Neural cell (in vitro differentiated cells): ENCODE results near the gene RYR3.

Experiments used
- EP300 ChIP-seq: fragments of 450-650 bp; conservative IDR thresholded peaks from 2 replicates; pipeline ENCODE4 v1.6.1; 2014; ENCODE audit warnings: antibody characterized with exemption, mild to moderate bottlenecking, moderate library complexity; ENCODE audit not compliant: poor library complexity, severe bottlenecking
- EZH2 ChIP-seq: fragments of 200-600, 300-800 bp; shearing (Covaris generic), sonication (generic); IDR thresholded peaks from 2 replicates; pipeline ENCODE4 v1.6.1; 2014; ENCODE audit warnings: antibody characterized with exemption, low read length, borderline replicate concordance, mild to moderate bottlenecking; ENCODE audit not compliant: insufficient read depth, poor library complexity, severe bottlenecking
- POLR2AphosphoS5 ChIP-seq: IDR thresholded peaks from 2 replicates; pipeline ENCODE4 v1.6.1; 2012
- RAD21 ChIP-seq: fragments of 450-650 bp; conservative IDR thresholded peaks from 2 replicates; pipeline ENCODE4 v1.6.1; 2014; ENCODE audit warnings: antibody characterized with exemption, mild to moderate bottlenecking, moderate library complexity
- TAF1 ChIP-seq: IDR thresholded peaks from 2 replicates; pipeline ENCODE4 v1.6.1; 2012; ENCODE audit warnings: low read depth
- TF ChIP-seq, protein P1 (sequence below): fragments of 450-650 bp; IDR thresholded peaks from 2 replicates; pipeline ENCODE4 v1.5.1; 2014; ENCODE audit warnings: antibody characterized with exemption, mild to moderate bottlenecking, moderate library complexity; ENCODE audit not compliant: poor library complexity, severe bottlenecking
- TF ChIP-seq, protein P2 (sequence below): IDR thresholded peaks from 2 replicates; pipeline ENCODE4 v1.6.1; 2012; ENCODE audit warnings: borderline replicate concordance

DNA sequence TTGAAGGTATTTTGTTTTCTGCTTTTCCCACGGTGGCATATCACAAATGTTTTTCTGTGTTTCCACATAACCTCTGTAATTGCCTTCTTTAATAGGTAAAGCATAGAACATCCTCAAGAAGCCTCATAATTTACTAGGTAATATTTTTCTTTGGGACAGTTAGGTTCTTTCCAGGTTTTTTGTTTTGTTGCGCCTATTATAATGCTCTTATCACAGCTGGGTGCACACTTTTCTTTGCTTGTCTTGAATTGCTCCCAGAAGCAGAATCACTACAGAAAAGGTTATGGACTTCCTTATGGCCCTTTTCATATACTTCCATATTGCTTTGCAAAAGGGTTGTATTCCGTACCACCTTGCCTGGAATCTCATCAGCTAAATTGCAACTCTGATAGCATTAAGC lies 213.5 kb downstream of the RYR3 start:
- TF ChIP-seq, protein P1, sequence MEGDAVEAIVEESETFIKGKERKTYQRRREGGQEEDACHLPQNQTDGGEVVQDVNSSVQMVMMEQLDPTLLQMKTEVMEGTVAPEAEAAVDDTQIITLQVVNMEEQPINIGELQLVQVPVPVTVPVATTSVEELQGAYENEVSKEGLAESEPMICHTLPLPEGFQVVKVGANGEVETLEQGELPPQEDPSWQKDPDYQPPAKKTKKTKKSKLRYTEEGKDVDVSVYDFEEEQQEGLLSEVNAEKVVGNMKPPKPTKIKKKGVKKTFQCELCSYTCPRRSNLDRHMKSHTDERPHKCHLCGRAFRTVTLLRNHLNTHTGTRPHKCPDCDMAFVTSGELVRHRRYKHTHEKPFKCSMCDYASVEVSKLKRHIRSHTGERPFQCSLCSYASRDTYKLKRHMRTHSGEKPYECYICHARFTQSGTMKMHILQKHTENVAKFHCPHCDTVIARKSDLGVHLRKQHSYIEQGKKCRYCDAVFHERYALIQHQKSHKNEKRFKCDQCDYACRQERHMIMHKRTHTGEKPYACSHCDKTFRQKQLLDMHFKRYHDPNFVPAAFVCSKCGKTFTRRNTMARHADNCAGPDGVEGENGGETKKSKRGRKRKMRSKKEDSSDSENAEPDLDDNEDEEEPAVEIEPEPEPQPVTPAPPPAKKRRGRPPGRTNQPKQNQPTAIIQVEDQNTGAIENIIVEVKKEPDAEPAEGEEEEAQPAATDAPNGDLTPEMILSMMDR = no peak
- TF ChIP-seq, protein P2, sequence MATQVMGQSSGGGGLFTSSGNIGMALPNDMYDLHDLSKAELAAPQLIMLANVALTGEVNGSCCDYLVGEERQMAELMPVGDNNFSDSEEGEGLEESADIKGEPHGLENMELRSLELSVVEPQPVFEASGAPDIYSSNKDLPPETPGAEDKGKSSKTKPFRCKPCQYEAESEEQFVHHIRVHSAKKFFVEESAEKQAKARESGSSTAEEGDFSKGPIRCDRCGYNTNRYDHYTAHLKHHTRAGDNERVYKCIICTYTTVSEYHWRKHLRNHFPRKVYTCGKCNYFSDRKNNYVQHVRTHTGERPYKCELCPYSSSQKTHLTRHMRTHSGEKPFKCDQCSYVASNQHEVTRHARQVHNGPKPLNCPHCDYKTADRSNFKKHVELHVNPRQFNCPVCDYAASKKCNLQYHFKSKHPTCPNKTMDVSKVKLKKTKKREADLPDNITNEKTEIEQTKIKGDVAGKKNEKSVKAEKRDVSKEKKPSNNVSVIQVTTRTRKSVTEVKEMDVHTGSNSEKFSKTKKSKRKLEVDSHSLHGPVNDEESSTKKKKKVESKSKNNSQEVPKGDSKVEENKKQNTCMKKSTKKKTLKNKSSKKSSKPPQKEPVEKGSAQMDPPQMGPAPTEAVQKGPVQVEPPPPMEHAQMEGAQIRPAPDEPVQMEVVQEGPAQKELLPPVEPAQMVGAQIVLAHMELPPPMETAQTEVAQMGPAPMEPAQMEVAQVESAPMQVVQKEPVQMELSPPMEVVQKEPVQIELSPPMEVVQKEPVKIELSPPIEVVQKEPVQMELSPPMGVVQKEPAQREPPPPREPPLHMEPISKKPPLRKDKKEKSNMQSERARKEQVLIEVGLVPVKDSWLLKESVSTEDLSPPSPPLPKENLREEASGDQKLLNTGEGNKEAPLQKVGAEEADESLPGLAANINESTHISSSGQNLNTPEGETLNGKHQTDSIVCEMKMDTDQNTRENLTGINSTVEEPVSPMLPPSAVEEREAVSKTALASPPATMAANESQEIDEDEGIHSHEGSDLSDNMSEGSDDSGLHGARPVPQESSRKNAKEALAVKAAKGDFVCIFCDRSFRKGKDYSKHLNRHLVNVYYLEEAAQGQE = peak; percentile 86
- TF ChIP-seq RAD21 (no peak), POLR2AphosphoS5 (peak; percentile 55), EZH2 (no peak), EP300 (no peak), TAF1 (no peak)
